GM04504 (cell line): ENCODE results near the gene OBP2B.
"Not testable (repeated sequence)": the region's sequence is repeated elsewhere in the genome, so short reads cannot be mapped to it uniquely, and the experiment has no call there.

ENCODE experiments used
- DNase-seq: peaks from one replicate; pipeline ENCODE4 v3.0.0-alpha.2; 2012; ENCODE audit warnings: low read depth

Gene OBP2B

GRCh38 chr9:133208880-133209300 is at the start of gene OBP2B:
TSS of gene OBP2B (minus strand) at chr9:133209250. CDS start at chr9:133209199, 51 bp downstream.
- DNase-seq, result not testable (repeated sequence)

- no peak for DNase-seq
Measured at GRCh38 chr9:133258061-133259015, 49.3 kb upstream of the OBP2B start.

GRCh38 chr9:133257465-133257956 is 48.5 kb upstream of the OBP2B start:
- no peak for DNase-seq

- DNase-seq, result no peak
Measured at GRCh38 chr9:133256686-133257091, 47.6 kb upstream of the OBP2B start.

- DNase-seq, result no peak
Measured at GRCh38 chr9:133256136-133256461, 47.0 kb upstream of the OBP2B start.

GRCh38 chr9:133255371-133256135 is 46.5 kb upstream of the OBP2B start:
- DNase-seq, result no peak

- DNase-seq, result no peak
Measured at GRCh38 chr9:133254471-133254870, 45.4 kb upstream of the OBP2B start.

GRCh38 chr9:133253268-133253667 is 44.2 kb upstream of the OBP2B start:
- no peak for DNase-seq

- DNase-seq, result no peak
Measured at GRCh38 chr9:133252301-133253020, 43.4 kb upstream of the OBP2B start.

- DNase-seq, result no peak
Measured at GRCh38 chr9:133251773-133252172, 42.7 kb upstream of the OBP2B start.

- not testable (repeated sequence) for DNase-seq
Measured at GRCh38 chr9:133251221-133251620, 42.2 kb upstream of the OBP2B start.

- no peak for DNase-seq
Measured at GRCh38 chr9:133250741-133251170, 41.7 kb upstream of the OBP2B start.

- DNase-seq, result no peak
Measured at GRCh38 chr9:133249337-133249736, 40.3 kb upstream of the OBP2B start.

GRCh38 chr9:133248726-133249295 is 39.8 kb upstream of the OBP2B start:
- DNase-seq, result no peak

- no peak for DNase-seq
Measured at GRCh38 chr9:133247632-133248031, 38.6 kb upstream of the OBP2B start.

GRCh38 chr9:133246991-133247390 is 37.9 kb upstream of the OBP2B start:
- no peak for DNase-seq

GRCh38 chr9:133246562-133246961 is 37.5 kb upstream of the OBP2B start:
- DNase-seq, result no peak

- DNase-seq, result no peak
Measured at GRCh38 chr9:133242991-133243390, 33.9 kb upstream of the OBP2B start.

- DNase-seq, result no peak
Measured at GRCh38 chr9:133242241-133242640, 33.2 kb upstream of the OBP2B start.

GRCh38 chr9:133239533-133240090 is 30.6 kb upstream of the OBP2B start:
- no peak for DNase-seq

GRCh38 chr9:133238851-133239532 is 29.9 kb upstream of the OBP2B start:
- peak; percentile 17 for DNase-seq
